DND-41 (cell line): ENCODE data around the gene KIF5A.

Source experiments
- ATAC-seq: fragments of 200-7000 bp; cut with Tn5 transposase; 3 replicates; pipeline ENCODE4 v1.9.1; 2021; ENCODE audit warnings: low read depth; ENCODE audit not compliant: insufficient read depth
- DNase-seq: peaks from one replicate; pipeline ENCODE4 v3.0.0-alpha.2; 2020
- H2AFZ ChIP-seq: 2 replicates; pipeline ENCODE4 v1.6.0; 2012; ENCODE audit warnings: low read depth, low read length
- H3K27ac ChIP-seq: 2 replicates; pipeline ENCODE4 v1.5.1; 2012; ENCODE audit warnings: low read length, inconsistent platforms
- H3K27me3 ChIP-seq: fragments of 200-600 bp; sonication (generic); 2 replicates; pipeline ENCODE4 v1.6.0; 2012; ENCODE audit warnings: low read length, mild to moderate bottlenecking, inconsistent platforms; ENCODE audit not compliant: insufficient read depth, poor library complexity
- H3K36me3 ChIP-seq: 2 replicates; pipeline ENCODE4 v1.5.1; 2012; ENCODE audit warnings: low read length, inconsistent platforms; ENCODE audit not compliant: insufficient read depth
- H3K4me1 ChIP-seq: 2 replicates; pipeline ENCODE4 v1.5.1; 2012; ENCODE audit warnings: mild to moderate bottlenecking, low read length; ENCODE audit not compliant: insufficient read depth
- H3K4me2 ChIP-seq: 2 replicates; pipeline ENCODE4 v1.6.0; 2012; ENCODE audit warnings: mild to moderate bottlenecking, moderate library complexity, low read length, inconsistent platforms; ENCODE audit not compliant: insufficient read depth
- H3K4me3 ChIP-seq, 2 experiments: fragments of 200-600 bp in 1 of 2; shearing (Covaris generic) in 1 of 2; 2 replicates each; pipeline ENCODE4 v1.5.1; 2012 to 2016; ENCODE audit warnings: inconsistent platforms in 2 of 2, low read length in 2 of 2, mild to moderate bottlenecking in 2 of 2, low read depth in 1 of 2, moderate library complexity in 1 of 2
- H3K79me2 ChIP-seq: 2 replicates; pipeline ENCODE4 v1.6.0; 2012; ENCODE audit warnings: low read length, inconsistent platforms; ENCODE audit not compliant: insufficient read depth
- H3K9ac ChIP-seq: 2 replicates; pipeline ENCODE4 v1.6.0; 2012; ENCODE audit warnings: low read depth, mild to moderate bottlenecking, inconsistent platforms, low read length, moderate library complexity
- H3K9me3 ChIP-seq: 2 replicates; pipeline ENCODE4 v1.5.1; 2012; ENCODE audit warnings: low read length, moderate library complexity, mild to moderate bottlenecking, inconsistent platforms; ENCODE audit not compliant: insufficient read depth, severe bottlenecking
- H4K20me1 ChIP-seq: 2 replicates; pipeline ENCODE4 v1.6.0; 2012; ENCODE audit warnings: low read length; ENCODE audit not compliant: insufficient read depth
- EZH2 ChIP-seq: IDR thresholded peaks from 3 replicates; pipeline ENCODE4 v1.6.1; 2012; ENCODE audit warnings: borderline replicate concordance, low read depth, mild to moderate bottlenecking, moderate library complexity, low read length, inconsistent platforms; ENCODE audit not compliant: severe bottlenecking
- TF ChIP-seq, protein P1 (sequence below): IDR thresholded peaks from 2 replicates; pipeline ENCODE4 v1.5.1; 2012; ENCODE audit warnings: borderline replicate concordance, low read length, moderate library complexity, mild to moderate bottlenecking; ENCODE audit not compliant: poor library complexity, severe bottlenecking; ENCODE audit errors: extremely low read depth

The KIF5A gene

GRCh38 chr12:57609101-57609780, 59.4 kb downstream of the KIF5A start:
- no peak overlapping the region for H3K27ac ChIP-seq
- no peaks in the 10 kb centered on the region; the same call in 1 of the 2 replicates for H3K79me2 ChIP-seq
- H3K4me3 ChIP-seq = no peak overlapping the region
- H3K4me2 ChIP-seq = no peak overlapping the region
- ATAC-seq (no peak), DNase-seq (no peak)
- H4K20me1 ChIP-seq = no peaks in the 10 kb centered on the region
- H3K9me3 ChIP-seq = no peaks in the 10 kb centered on the region
- H2AFZ ChIP-seq = no peak overlapping the region
- H3K9ac ChIP-seq = no peak overlapping the region
- H3K36me3 ChIP-seq = no peaks in the 10 kb centered on the region
- TF ChIP-seq, protein P1, sequence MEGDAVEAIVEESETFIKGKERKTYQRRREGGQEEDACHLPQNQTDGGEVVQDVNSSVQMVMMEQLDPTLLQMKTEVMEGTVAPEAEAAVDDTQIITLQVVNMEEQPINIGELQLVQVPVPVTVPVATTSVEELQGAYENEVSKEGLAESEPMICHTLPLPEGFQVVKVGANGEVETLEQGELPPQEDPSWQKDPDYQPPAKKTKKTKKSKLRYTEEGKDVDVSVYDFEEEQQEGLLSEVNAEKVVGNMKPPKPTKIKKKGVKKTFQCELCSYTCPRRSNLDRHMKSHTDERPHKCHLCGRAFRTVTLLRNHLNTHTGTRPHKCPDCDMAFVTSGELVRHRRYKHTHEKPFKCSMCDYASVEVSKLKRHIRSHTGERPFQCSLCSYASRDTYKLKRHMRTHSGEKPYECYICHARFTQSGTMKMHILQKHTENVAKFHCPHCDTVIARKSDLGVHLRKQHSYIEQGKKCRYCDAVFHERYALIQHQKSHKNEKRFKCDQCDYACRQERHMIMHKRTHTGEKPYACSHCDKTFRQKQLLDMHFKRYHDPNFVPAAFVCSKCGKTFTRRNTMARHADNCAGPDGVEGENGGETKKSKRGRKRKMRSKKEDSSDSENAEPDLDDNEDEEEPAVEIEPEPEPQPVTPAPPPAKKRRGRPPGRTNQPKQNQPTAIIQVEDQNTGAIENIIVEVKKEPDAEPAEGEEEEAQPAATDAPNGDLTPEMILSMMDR = no peak
- no peak for TF ChIP-seq EZH2
- H3K4me1 ChIP-seq = peaks cover 14% of the 10 kb centered on the region
- H3K27me3 ChIP-seq = peaks cover 22% of the 10 kb centered on the region

DNA sequence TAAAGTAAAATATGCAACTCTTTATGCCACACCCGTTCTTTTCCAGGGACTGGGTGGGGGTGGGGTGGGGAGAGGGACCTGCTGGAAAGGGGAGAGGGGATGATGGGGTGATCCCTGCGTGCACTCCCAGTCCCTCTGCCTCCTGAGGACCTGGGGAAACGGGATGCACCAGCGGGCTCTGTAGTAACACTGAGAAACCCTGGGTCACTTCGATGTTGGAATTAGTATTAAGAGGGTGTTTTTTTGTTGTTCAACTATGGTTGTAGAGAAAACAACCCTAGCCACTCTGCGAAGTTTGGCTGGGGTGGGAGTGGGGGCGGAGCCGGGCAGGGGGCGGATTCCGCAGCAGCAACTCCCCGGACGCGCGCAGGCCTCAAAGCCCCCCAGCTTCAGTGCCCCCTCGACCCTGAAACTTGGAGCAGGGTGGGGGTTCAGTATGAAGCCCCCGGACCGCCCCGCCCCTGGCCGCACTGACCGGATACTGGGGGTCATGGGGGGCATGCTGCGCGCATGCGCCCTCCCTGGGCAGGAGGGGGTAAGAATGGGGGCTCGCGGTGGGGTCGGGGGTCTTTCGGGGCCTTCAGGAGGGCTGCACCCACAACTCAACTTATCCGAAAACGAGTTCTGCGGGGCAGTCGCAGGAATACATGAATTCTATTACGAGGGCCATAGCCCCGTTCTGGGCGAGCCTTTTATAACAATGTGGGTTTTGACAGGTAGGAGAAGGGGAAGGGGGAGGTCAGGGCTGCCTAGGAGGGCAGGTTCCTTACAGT, 60.1 kb downstream of the KIF5A start:
- H3K36me3 ChIP-seq = no peaks in the 10 kb centered on the region
- H2AFZ ChIP-seq = no peak overlapping the region
- no peaks in the 10 kb centered on the region for H4K20me1 ChIP-seq
- H3K9me3 ChIP-seq = no peaks in the 10 kb centered on the region
- no peak overlapping the region for H3K27ac ChIP-seq
- peaks cover 9% of the 10 kb centered on the region; the same call in 1 of the 2 replicates for H3K4me1 ChIP-seq
- H3K79me2 ChIP-seq = no peaks in the 10 kb centered on the region; the same call in 1 of the 2 replicates
- peaks cover 27% of the 10 kb centered on the region for H3K27me3 ChIP-seq
- DNase-seq (no peak), ATAC-seq (no peak)
- no peak overlapping the region for H3K9ac ChIP-seq
- H3K4me2 ChIP-seq = no peak overlapping the region
- TF ChIP-seq EZH2 = no peak
- TF ChIP-seq, protein P1 = no peak
- H3K4me3 ChIP-seq = no peak overlapping the region

DNA sequence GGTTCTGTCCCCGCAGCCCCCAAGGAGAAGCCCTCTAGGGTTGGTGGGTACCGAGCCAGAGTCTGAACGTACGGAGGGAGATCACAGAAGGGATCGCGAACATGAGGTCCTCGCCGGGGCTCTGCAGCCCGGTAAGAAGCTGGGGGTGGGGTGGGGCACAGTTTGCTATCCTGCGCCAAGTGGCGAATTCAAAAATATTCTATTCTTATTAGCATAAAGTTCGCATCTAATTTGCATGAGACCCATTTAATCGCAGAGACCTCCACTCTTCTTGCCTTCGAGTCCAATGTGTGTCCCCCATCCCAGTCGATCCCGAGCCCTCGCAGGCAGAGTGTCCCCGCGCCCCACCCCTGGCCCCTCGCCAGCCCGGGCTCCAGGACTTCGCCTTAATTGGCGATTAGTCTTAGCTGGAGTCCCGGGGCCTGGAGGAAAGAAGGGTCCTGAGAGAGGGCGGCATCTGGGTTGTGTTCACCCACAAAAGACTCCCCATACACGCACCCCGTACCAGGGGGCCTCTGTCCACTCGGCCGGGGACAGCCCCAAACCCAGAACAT, 60.8 kb downstream of the KIF5A start:
- no peak for TF ChIP-seq EZH2
- TF ChIP-seq, protein P1 = no peak
- Histone ChIP-seq H3K4me2 (no peak overlapping the region), H3K36me3 (no peaks in the 10 kb centered on the region), H2AFZ (no peak overlapping the region), H3K9ac (no peak overlapping the region), H3K9me3 (no peaks in the 10 kb centered on the region), H4K20me1 (no peaks in the 10 kb centered on the region), H3K27ac (no peak overlapping the region), H3K4me3 (no peak overlapping the region), H3K4me1 (peaks cover 2% of the 10 kb centered on the region; the same call in 1 of the 2 replicates), H3K79me2 (no peaks in the 10 kb centered on the region; the same call in 1 of the 2 replicates), H3K27me3 (peaks cover 33% of the 10 kb centered on the region)
- DNase-seq (no peak), ATAC-seq (no peak)
